GM21381 (cell line): ENCODE measurements around the gene EEF1A2.
"Not testable (repeated sequence)": the region's sequence is repeated elsewhere in the genome, so short reads cannot be mapped to it uniquely, and the experiment has no call there.

Experiments used
- ATAC-seq: cut with Tn5 transposase; IDR thresholded peaks from one replicate; pipeline ENCODE4 v1.9.1; 2021; ENCODE audit warnings: mild to moderate bottlenecking, moderate library complexity; ENCODE audit not compliant: unreplicated experiment

The EEF1A2 gene

DNA sequence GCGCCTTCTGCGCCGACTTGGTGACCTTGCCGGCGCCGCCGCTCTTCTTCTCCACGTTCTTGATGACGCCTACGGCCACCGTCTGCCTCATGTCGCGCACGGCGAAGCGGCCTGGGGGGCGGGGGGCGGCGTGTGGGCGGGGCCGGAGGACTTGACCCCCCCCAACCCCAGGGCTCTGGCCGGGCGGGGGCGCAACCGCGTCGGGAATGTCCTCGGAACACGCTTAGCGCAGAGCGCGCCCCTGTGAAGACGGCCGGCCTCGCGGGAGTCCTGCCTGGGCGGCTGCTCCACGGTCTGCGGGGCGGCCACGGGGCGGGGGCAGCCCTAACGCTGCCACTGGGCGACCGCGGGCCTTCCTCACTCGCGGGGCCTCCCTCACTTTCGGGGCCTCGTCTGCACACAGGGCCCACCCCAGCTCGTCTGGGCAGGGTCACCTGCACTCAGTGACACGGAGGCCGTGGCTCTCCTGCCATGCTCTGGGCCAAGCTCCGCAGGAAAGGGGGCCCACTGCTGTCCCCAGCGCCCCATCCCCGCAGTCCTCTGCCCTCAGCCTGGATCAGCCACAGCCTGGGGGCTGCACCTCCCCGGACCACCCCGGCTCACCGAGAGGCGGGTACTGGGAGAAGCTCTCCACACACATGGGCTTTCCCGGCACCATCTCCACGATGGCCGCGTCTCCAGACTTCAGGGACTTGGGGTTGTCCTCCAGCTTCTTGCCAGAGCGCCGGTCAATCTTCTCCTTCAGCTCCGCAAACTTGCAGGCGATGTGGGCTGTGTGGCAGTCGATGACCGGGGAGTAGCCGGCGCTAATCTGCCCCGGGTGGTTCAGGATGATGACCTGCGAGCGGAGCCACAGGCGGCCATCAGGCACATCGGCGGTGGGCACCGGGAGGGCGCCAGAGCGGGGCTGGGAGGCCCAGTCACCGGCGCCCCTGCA is 10.3 kb downstream of the EEF1A2 start:
- no peak for ATAC-seq

DNA sequence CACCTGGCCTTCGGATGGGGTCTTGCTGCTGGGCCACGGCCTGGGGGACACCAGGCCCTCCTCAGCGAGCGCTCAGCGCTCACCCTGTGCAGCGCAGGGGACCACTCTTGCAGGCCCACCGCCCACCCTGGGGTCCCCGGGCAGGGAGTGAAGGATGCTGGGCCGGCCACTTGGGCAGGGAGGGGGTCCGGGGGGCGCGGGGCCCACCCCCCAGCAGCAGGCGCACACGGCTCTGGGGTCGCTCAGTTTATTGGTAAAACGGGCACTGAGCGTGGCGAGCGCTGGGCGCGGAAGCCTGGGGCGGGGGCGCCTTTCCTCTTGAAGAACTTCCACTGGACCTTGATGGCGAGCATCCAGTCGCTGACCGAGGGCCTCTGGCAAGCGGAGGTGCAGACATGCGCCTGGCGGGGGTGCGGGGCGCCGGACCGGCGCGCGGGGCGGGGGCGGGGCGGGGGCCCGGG is 11.1 kb downstream of the EEF1A2 start:
- ATAC-seq, result no peak

DNA sequence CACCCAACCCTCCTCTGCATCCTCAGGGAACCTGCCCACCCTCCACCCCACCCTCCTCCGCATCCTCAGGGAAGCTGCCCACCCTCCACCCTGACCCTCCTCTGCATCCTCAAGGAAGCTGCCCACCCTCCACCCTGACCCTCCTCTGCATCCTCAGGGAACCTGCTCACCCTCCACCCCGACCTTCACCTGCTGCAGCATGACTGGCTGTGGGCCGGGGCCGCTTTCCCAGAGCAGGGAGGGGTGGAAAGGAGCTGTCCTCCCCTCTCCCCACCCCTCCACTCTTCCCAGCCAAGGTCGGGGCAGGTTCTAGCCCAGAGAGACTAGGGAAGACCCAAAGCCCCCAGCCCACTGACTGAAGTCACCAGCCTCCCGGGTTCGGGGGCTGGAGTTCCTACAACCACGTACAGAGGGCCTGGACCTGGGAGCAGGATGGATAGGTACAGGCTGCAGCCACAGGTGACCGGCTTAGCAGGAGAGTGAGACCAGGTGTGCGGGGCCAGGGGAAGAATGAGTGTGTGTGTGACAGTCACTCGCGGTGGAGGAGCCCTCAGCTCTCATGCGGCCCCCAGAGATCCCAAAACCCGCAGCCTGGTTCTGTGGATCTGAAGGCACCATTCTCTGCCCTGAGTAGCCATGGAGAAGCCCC is 11.6 kb downstream of the EEF1A2 start:
- no peak for ATAC-seq

DNA sequence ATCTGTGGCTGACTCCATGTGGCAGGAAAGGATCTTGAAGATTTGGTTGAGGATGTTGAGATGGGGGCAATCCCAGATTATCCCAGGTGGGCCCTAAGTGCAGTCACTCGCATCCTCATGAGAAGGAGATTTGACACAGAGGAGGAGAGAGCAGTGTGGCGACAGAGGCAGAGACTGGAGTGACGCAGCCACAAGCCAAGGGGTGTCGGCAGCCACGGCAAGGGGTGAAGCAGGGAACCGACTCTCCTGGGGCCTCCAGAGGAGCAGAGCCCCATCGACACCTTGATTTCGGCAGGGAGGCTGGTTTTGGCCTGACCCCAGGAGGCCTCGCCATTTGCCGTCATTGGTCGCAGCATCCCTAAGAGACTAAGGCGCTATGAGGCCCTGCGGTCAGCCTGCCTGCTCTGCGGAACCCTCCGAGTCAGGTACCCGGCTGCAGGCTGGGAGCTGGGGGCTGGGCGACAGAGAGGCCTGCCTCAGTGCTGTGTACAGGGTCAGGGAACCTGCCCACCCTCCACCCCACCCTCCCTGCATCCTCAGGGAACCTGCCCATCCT is 12.5 kb downstream of the EEF1A2 start:
- ATAC-seq, result no peak

DNA sequence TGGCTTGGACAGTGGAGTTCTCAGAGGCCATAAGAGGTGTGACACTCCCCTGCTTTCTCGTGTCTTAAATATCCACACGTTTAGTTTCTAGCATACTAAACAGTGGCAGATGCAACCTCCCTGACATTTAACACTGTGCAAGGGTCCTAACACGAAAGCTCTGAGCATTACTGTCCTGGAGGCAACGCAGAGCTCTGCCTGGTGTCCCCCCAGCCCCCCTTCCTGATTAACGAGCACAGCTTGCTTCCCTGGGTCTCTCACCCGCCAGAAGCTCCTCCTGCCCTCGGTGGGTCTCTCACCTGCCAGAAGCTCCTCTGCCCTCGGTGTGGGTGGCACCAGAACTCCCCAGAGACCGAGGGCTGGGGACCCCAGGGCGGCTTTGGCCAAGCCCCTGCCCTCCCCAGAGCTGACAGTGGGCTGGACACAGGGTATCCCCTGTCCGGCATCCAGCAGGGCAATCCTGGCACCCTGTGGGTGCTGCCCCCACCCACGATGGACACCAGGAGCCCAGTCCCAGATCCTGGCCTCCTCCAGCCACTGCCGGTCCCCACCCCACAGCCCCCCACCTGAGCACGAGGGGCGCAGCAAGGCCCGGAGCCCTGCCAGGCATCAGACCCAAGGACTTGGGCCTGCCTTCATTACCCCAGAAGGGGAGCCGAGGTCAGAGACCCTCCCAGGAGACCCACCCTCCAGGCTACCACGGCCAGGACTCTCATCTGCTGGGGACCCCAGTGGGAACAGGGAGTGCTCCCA is 14.1 kb downstream of the EEF1A2 start:
- ATAC-seq, result no peak

DNA sequence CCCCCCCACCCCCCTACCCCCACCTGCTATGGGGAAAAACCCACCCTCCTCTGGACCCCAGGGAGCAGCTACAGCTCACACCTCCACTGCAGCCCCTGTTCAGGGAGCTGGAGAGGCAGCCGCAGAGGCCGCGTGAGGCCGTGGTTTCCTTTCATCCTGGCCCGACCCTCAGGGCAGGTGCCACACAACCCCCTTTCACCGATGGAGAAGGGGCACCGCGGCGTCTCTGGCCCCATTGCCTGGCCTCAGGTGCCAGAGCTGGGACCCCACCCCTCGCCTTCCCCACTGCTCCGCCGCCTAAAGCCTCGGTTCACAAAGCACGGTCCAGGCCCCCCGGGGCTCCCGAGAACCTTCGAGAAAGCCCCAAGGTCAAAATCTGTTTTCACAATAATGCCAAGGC is 14.6 kb downstream of the EEF1A2 start:
- no peak for ATAC-seq

DNA sequence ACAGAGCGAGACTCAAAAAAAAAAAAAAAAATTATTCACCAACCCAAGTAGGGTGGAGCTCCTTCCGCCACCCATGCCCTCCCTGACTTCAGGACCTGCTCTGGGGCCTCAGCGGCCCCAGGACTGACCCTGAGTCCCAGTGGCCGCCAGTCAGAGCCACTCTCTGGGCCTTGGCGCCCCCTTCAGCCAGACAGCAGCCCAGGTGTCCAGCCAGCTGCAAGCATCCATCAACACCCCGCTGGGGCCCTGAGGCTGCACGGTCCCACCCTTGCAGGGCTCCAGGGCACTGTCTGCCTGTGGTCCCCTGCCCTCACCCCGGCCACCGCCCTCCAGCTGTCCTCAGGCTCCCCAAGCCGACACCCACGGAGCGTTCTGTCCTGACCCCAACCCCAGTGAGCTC is 15.0 kb downstream of the EEF1A2 start:
- no peak for ATAC-seq

DNA sequence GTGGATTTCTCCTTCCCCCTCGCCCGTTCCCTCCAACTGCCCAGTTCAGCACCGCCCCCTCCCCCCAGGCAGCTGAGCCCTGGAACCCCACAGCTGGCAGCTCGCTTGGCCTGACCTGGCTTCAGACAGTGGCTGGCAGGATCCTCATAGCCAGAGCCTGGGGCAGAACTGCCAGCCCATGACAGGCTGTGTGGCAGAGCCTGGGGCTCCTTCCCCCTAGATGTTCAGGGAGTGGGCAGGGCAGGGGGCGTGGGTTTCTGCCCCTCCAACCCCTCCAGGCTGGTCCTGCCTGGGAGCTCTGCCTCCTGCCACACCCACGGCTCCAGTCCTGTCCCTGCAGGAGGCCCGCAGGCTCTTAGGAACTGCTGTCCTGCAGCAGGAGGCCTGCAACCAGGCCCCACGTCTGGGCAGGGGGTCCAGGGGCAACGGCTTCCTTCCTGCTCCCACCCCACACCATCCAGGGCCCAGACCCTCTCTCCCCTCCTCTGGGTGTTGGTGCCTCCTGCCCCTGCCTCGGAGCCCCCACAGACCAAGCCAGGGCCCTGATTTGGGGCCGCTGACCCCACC is 16.8 kb downstream of the EEF1A2 start:
- no peak for ATAC-seq

DNA sequence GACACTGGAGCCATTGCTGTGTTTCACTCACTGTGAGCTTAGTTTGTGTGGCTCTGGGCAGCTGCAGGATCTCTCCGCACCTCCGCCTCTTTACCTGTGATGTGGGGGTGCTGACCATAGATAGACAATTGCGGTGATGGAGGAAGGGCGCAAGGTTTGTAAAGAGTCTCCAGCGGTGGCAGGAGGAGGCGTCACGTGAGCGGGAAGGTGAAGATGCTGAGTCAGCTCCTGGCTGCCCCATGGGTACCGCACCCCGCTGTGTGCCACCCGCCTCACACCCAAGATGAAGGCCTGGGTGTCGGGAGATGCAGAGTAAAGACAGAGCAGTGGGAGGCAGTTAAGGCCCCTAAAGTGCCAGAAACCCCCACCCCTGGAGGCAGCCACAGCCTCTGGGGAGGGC is 17.4 kb downstream of the EEF1A2 start:
- ATAC-seq, result no peak

DNA sequence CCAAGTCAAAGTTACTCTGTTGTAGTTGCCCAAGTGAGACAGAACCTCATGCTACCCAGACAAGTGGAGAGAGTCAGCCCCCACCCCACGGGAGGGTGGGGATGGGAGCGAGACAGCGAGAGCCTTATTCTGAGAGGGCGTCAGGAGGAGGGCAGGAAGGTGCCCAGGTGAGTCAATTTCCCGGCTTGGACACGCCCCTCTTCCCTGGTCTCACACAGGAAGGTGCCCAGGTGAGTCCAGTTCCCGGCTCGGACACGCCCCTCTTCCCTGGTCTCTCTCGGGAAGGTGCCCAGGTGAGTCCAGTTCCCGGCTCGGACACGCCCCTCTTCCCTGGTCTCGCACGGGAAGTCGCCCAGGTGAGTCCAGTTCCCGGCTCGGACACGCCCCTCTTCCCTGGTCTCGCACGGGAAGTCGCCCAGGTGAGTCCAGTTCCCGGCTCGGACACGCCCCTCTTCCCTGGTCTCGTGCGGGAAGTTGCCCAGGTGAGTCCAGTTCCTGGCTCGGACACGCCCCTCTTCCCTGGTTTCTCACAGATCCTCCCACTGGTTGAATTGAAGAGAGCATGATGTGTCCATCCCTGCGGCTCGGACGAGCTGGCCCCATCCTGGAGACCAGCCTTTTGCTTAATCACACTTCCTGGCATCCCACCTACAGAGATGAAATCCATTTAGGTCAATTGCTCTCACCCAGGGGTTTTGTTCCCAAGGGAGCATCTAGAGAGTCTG is 19.0 kb downstream of the EEF1A2 start:
- ATAC-seq, result not testable (repeated sequence)

DNA sequence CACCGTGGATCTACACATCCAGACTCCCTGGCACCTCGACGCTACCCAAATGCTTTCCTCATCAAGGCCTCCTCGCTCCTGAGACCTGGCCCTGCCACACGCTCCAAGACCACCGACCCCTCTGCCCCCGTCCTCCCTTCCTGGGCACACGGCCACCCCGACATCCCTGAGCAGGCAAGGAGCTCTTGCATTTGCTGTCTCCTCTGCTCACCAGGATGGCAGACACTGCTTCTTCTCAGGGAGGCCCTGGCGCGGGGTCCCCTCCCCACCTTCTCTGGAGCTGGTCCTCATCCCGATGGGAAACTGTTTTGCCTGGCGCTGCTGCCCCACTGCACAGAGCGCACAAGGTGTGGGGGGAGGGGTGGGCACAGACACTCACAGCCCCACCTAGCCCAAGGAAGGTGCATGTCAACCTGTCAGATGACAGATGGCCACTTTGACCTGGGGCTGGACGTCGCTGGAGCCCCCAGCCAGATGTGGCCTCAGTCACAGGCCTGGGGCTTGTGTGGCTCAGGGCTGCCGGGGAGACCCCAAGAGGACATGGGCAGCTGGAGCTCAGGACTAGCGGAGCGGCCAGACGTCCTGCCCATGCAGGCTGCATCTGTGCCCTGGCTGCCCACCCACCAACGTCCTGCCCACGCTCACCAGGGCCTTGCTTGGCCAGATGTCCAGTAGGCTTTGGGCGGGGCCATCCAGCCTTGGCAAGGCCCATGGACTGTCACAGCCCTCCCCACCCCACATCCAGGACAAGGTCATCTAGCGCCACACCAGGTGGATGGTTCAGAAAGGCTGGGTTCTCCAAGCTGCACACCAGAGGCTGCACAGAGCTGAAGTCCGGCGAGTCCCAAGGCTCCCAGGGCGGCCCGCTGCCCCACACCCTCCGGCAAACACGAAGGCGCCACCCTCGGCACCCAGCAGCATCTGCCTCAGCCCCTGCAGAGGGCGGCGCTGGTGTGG is 20.3 kb downstream of the EEF1A2 start:
- no peak for ATAC-seq

DNA sequence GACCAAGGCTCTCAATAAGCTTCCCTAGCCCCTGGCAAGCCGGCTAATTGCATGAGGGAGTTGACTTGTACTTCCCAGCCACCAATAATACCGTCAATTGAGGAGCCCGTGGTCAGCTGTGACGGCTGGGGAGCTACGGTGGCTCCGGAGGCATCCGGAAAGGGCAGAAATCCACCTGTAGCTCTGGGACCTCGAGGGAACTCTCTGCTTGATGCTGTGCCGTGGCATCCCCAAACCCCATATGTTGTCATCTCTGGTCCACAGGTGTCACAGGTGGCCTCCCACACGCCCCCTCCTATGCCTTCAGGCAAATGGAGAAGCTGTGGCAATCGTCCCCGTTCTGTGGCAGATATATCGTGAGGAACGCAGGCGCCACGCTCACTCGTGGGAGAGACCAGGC is 20.9 kb downstream of the EEF1A2 start:
- no peak for ATAC-seq

DNA sequence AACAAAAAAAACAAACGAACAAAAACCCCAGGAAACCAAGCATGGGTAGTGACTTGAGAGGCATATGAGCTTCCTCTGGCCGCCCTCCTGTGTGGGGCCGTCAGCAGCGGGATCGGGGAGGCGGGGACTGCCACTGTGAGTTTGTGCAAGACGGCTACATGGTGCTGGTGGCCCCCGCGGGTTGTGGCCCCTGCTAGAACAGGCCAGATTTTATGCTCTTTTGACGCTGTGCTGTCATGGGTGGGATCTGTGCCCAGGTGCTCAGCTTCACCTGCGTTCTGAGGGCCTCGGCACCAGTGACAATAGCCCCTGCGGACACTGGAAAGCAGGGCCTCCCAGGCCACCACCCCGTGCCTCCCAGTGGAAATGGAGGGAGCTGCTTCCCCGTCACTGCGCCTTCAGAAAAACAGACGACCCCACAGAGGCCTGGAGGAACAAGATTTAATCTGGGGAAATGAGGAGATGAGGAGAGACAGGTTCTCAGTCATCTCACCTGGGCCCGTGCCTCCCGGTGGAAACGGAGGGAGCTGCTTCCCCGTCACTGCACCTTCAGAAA is 21.7 kb downstream of the EEF1A2 start:
- no peak for ATAC-seq

DNA sequence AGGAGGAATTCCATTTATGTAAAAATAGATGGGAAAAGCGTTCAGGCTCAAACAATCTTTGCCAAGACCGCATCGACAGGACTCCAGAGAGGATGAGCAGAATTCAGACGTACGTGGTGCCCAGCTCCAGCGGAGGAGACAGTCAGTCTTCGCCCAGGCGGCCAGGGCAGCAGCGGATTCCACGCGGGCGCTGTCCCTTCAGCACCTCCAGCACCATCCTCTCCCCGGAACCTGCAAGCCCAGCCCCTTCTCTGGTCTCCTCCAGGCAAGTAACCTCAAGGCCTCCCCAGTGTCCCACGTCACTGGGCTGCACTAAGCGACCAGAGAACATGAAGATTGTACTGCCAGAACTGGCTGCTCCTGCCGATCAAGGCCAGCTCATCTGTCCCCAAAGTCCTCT is 23.7 kb downstream of the EEF1A2 start:
- no peak for ATAC-seq

DNA sequence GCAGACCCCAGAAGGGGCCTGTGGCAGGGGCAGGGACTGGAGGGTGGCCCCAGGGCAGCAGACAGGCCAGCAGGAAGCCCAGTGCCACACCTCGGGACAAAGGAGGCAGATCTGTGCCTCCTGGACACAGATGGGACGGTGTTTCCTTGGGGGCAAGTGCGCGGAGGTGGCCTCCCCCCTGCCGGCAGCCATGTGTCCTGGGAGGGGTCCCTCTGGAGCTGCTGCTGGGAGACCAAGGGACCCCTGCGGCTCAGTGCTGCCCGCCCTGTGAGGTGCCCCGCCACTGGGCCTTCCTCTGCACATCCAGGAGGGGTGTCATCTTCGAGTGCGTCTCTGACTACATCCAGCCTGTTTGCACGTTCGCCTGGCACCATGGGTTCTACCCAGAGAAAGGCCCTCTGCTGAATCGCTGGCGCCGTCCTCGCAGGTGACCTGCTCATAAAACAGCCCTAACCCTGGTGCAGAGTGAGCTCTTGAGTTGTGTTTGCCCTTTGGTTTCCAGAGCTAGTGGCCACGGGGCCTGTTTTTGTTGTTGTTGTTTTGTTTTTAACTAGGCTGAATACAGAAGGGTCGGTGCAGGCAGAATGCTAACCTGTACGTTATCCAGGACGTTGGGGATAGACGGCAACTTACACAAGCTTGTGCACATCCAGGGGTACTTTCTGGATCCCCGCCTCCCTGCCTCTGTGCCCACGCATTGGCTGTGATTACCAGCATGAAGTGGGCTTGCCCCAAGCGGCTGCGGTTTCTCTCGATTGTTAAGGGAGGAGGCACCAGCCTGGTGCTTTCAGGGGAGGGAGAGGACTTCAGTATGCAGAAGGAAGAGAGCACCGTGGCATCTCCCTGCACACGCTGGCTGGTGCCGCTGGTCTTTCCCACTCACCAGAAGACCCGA is 25.1 kb downstream of the EEF1A2 start:
- ATAC-seq, result no peak

DNA sequence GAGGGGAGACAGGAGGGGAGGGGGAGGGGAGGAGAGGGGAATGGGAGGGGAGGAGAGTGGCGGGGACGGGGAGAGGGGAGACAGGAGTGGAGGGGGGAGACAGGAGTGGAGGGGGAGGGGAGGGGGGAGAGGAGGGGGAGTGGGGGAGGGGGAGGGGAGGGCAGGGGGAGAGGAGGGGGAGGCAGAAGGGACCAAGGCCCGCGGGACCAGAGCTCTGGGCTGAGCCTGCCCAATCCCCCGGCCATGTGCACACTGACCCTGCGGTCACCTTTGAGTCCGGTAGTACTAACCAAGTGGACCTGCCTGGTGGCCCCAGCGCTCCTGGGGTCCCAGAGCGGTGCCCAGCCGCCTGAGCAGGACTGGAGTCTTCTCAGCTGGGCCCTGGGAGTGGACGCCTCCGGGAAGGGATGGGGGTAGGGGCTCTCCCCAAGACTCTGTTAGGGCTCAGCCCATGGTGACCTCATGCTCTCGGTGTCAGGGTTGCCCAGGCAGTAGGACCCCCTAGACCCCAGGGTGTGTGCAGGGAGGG is 26.0 kb downstream of the EEF1A2 start:
- no peak for ATAC-seq

DNA sequence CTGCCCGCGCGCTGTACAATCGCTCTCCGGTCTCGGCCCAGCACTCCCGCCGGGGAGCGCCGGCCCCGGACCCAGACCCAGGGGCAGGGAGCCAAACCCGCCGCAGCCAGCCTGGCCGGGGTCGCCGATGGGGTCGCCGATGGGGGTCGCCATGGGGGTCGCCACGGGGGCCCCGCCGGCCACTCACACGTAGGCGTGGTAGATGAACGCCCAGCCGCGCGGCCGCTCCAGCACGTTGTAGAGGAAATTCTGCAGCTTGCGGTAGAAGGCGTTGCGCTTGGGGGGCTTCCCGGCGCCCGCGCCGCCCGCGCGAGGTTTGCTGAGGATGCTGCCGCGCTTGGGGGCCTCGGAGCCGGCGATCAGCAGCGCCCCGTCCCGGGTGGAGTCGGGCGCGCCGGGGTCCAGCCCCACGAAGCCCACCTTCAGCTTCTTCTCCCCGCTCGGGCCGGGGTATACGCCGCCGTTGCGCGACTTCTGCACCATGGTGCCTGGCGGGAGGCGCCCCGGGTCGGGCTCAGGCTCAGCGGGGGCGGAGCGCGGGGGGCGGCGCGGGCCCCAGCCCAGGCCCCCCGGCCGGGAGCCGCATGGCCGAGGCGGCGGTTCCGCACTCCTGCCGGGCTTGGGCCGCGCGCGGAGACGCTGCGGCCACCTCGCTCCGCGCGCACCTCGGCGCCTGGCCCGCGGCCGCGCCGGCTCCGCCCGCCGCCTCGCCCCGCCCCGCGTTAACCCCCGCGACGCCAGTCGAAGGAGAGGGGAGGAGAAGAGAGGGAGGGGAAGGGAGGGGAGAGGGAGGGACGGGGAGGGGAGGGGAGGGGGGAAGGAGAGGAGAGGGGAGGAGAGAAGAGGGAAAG is 26.7 kb downstream of the EEF1A2 start, which contains the start of gene KCNQ2:
TSS of gene KCNQ2 (minus strand) at position 675 of the 851 bp plus-strand sequence. CDS start at position 483, 192 bp downstream.
- no peak for ATAC-seq
